Measurements from ENCODE around the gene SLC6A8.
"Not testable (repeated sequence)": the region's sequence is repeated elsewhere in the genome, so short reads cannot be mapped to it uniquely, and the experiment has no call there.

Gene SLC6A8

GRCh38 chrX:153728095-153728494 lies 40.4 kb downstream of the SLC6A8 start:
- Histone ChIP-seq H3K36me3 (ENCODE audit: insufficient read depth, low read length) (no peaks in the 10 kb centered on the region), H3K27ac (no peak overlapping the region), H3K9ac (ENCODE audit: insufficient read length) (no peak overlapping the region), H3K9me3 (ENCODE audit: low read depth, low read length) (no peaks in the 10 kb centered on the region), H3K4me3 (no peak overlapping the region)
- TF ChIP-seq FOXP2 (optimal IDR thresholded peaks at IDR 0.05; ENCODE audit: control extremely low read depth, extremely low read length, insufficient read depth) (no peak), EZH2 (IDR thresholded peaks at IDR 0.05) (no peak)
- no peak for DNase-seq (ENCODE audit: low read depth, low spot score)

GRCh38 chrX:153728951-153729631 lies 41.4 kb downstream of the SLC6A8 start:
- no peak for DNase-seq (ENCODE audit: low read depth, low spot score)
- no peak overlapping the region for H3K9ac ChIP-seq (ENCODE audit: insufficient read length)
- TF ChIP-seq POLR2AphosphoS5 (IDR thresholded peaks at IDR 0.05; ENCODE audit: borderline replicate concordance, low read depth, low read length) (no peak), EZH2 (IDR thresholded peaks at IDR 0.05) (no peak), FOXP2 (optimal IDR thresholded peaks at IDR 0.05; ENCODE audit: control extremely low read depth, extremely low read length, insufficient read depth) (no peak)
- no peaks in the 10 kb centered on the region for H3K9me3 ChIP-seq (ENCODE audit: low read depth, low read length)
- H3K27ac ChIP-seq = no peak overlapping the region
- no peaks in the 10 kb centered on the region for H3K36me3 ChIP-seq (ENCODE audit: insufficient read depth, low read length)
- H3K4me3 ChIP-seq = no peak overlapping the region

- not testable (repeated sequence) for H3K36me3 ChIP-seq (ENCODE audit: insufficient read depth, low read length); H3K4me3 ChIP-seq; H3K9me3 ChIP-seq (ENCODE audit: low read depth, low read length); H3K9ac ChIP-seq (ENCODE audit: insufficient read length); DNase-seq (ENCODE audit: low read depth, low spot score); H3K27ac ChIP-seq
These were observed 42.4 kb downstream of the SLC6A8 start for GRCh38 chrX:153730115-153730514.

- no peaks in the 10 kb centered on the region for H3K9me3 ChIP-seq (ENCODE audit: low read depth, low read length)
- H3K27ac ChIP-seq = no peak overlapping the region
- no peak overlapping the region for H3K4me3 ChIP-seq
- no peak for TF ChIP-seq FOXP2 (optimal IDR thresholded peaks at IDR 0.05; ENCODE audit: control extremely low read depth, extremely low read length, insufficient read depth)
- no peak for TF ChIP-seq POLR2AphosphoS5 (IDR thresholded peaks at IDR 0.05; ENCODE audit: borderline replicate concordance, low read depth, low read length)
- TF ChIP-seq EZH2 (IDR thresholded peaks at IDR 0.05) = no peak
- no peaks in the 10 kb centered on the region for H3K36me3 ChIP-seq (ENCODE audit: insufficient read depth, low read length)
- DNase-seq (ENCODE audit: low read depth, low spot score) = no peak
- no peak overlapping the region for H3K9ac ChIP-seq (ENCODE audit: insufficient read length)
These were observed 43.6 kb downstream of the SLC6A8 start for GRCh38 chrX:153731117-153731844.

- H3K4me3 ChIP-seq = no peak overlapping the region
- H3K36me3 ChIP-seq (ENCODE audit: insufficient read depth, low read length) = no peaks in the 10 kb centered on the region
- TF ChIP-seq FOXP2 (optimal IDR thresholded peaks at IDR 0.05; ENCODE audit: control extremely low read depth, extremely low read length, insufficient read depth) (no peak), EZH2 (IDR thresholded peaks at IDR 0.05) (no peak), POLR2AphosphoS5 (IDR thresholded peaks at IDR 0.05; ENCODE audit: borderline replicate concordance, low read depth, low read length) (no peak)
- H3K9ac ChIP-seq (ENCODE audit: insufficient read length) = no peak overlapping the region
- no peaks in the 10 kb centered on the region for H3K9me3 ChIP-seq (ENCODE audit: low read depth, low read length)
- no peak for DNase-seq (ENCODE audit: low read depth, low spot score)
- H3K27ac ChIP-seq = no peak overlapping the region
These were observed 44.1 kb downstream of the SLC6A8 start for GRCh38 chrX:153731845-153732215.

GRCh38 chrX:153732401-153732800 lies 44.7 kb downstream of the SLC6A8 start:
- DNase-seq (ENCODE audit: low read depth, low spot score) = no peak
- Histone ChIP-seq H3K9me3 (ENCODE audit: low read depth, low read length) (no peaks in the 10 kb centered on the region), H3K27ac (no peak overlapping the region), H3K9ac (ENCODE audit: insufficient read length) (no peak overlapping the region), H3K36me3 (ENCODE audit: insufficient read depth, low read length) (no peaks in the 10 kb centered on the region), H3K4me3 (no peak overlapping the region)
- TF ChIP-seq POLR2AphosphoS5 (IDR thresholded peaks at IDR 0.05; ENCODE audit: borderline replicate concordance, low read depth, low read length) = no peak
- no peak for TF ChIP-seq FOXP2 (optimal IDR thresholded peaks at IDR 0.05; ENCODE audit: control extremely low read depth, extremely low read length, insufficient read depth)
- no peak for TF ChIP-seq EZH2 (IDR thresholded peaks at IDR 0.05)

GRCh38 chrX:153733651-153734240 lies 46.0 kb downstream of the SLC6A8 start:
- TF ChIP-seq EZH2 (IDR thresholded peaks at IDR 0.05) (no peak), FOXP2 (optimal IDR thresholded peaks at IDR 0.05; ENCODE audit: control extremely low read depth, extremely low read length, insufficient read depth) (no peak), POLR2AphosphoS5 (IDR thresholded peaks at IDR 0.05; ENCODE audit: borderline replicate concordance, low read depth, low read length) (no peak)
- no peak overlapping the region for H3K9ac ChIP-seq (ENCODE audit: insufficient read length)

GRCh38 chrX:153734871-153735270 lies 47.1 kb downstream of the SLC6A8 start:
- H3K27ac ChIP-seq = no peak overlapping the region
- no peaks in the 10 kb centered on the region for H3K36me3 ChIP-seq (ENCODE audit: insufficient read depth, low read length)
- H3K9ac ChIP-seq (ENCODE audit: insufficient read length) = no peak overlapping the region
- H3K9me3 ChIP-seq (ENCODE audit: low read depth, low read length) = no peaks in the 10 kb centered on the region
- no peak for DNase-seq (ENCODE audit: low read depth, low spot score)
- no peak for TF ChIP-seq EZH2 (IDR thresholded peaks at IDR 0.05)
- TF ChIP-seq FOXP2 (optimal IDR thresholded peaks at IDR 0.05; ENCODE audit: control extremely low read depth, extremely low read length, insufficient read depth) = no peak
- TF ChIP-seq POLR2AphosphoS5 (IDR thresholded peaks at IDR 0.05; ENCODE audit: borderline replicate concordance, low read depth, low read length) = no peak
- H3K4me3 ChIP-seq = no peak overlapping the region

More at GRCh38 chrX:153733651-153734240, 46.0 kb downstream of the SLC6A8 start:
- H3K36me3 ChIP-seq (ENCODE audit: insufficient read depth, low read length) = no peaks in the 10 kb centered on the region
- H3K9me3 ChIP-seq (ENCODE audit: low read depth, low read length) = no peaks in the 10 kb centered on the region
- no peak overlapping the region for H3K4me3 ChIP-seq
- H3K27ac ChIP-seq = no peak overlapping the region
- no peak for DNase-seq (ENCODE audit: low read depth, low spot score)

Measured in SK-N-MC (cell line).